HepG2 (cell line): ENCODE results near the gene RBM15B. TPM values are rescaled to one million over a fixed set of nuclear protein-coding genes. Genes with fewer than 3 reads are reported as not detected.

Experiments used
- ATAC-seq: fragments of 200-7000 bp; cut with Tn5 transposase; 3 replicates; pipeline ENCODE4 v1.9.1; 2020; ENCODE audit warnings: mild to moderate bottlenecking, moderate library complexity
- BruUV-seq: library from RNA; stranded (reverse); fragments of 400-500 nt; replicated peaks from 2 replicates; lab custom pipeline; 2021; lab: Mats Ljungman, UMichigan
- CTCF ChIA-PET: fragments of 300-600 bp; formaldehyde crosslinking; extraction: SDS; loops from one replicate; lab custom pipeline; 2021; ENCODE audit warnings: low total read pairs, inconsistent platforms, low intra/inter-chr PET ratio; lab: Yijun Ruan, JAX
- POLR2A ChIA-PET: fragments of 350-600 bp; sonication (Branson Sonifier 250); formaldehyde crosslinking; loops from one replicate; lab custom pipeline; 2020; ENCODE audit warnings: antibody characterized with exemption, inconsistent platforms; lab: Yijun Ruan, JAX
- DNase-seq: peaks from one replicate; pipeline ENCODE4 v3.0.0-alpha.2; 2015; ENCODE audit warnings: low spot score
- FAIRE-seq: peaks from 3 replicates; lab custom pipeline; 2011; peaks lifted over from hg19 to GRCh38; lab: Jason Lieb, UNC
- H2AFZ ChIP-seq: one replicate; pipeline ENCODE4 v1.6.1; 2011; ENCODE audit warnings: low read length, inconsistent platforms
- H3K27ac ChIP-seq: fragments of 300-600 bp; 3 replicates; pipeline ENCODE4 v1.8.0; 2011; ENCODE audit warnings: mixed run types, mild to moderate bottlenecking, mixed read lengths, low read length, inconsistent platforms; ENCODE audit not compliant: insufficient read depth; ENCODE audit errors: extremely low read length
- H3K27me3 ChIP-seq, 2 experiments: fragments of 200-600 bp in 1 of 2; 2 replicates in 1 of 2; 3 replicates in 1 of 2; pipeline versions ENCODE4 v1.6.0 to v1.8.0; 2011; ENCODE audit warnings: low read length in 2 of 2, mild to moderate bottlenecking in 2 of 2, moderate library complexity in 2 of 2, inconsistent platforms in 1 of 2; ENCODE audit not compliant: insufficient read depth in 2 of 2, control insufficient read depth in 1 of 2
- H3K36me3 ChIP-seq, 2 experiments: fragments of 200-600 bp in 1 of 2; replicated peaks in 1 of 2; 2 replicates in 1 of 2; 3 replicates in 1 of 2; pipeline versions ENCODE4 v1.5.1 to v1.8.0; 2011; ENCODE audit warnings: low read length in 2 of 2, inconsistent platforms in 1 of 2; ENCODE audit not compliant: insufficient read depth in 2 of 2, control insufficient read depth in 1 of 2
- H3K4me1 ChIP-seq: 2 replicates; pipeline ENCODE4 v1.5.1; 2012; ENCODE audit warnings: low read length, inconsistent platforms; ENCODE audit not compliant: insufficient read depth
- H3K4me2 ChIP-seq: 2 replicates; pipeline ENCODE4 v1.6.0; 2011; ENCODE audit warnings: low read depth, low read length, inconsistent platforms
- H3K4me3 ChIP-seq, 3 experiments: fragments of 200-600 bp in 1 of 3; sonication (generic), shearing (Covaris generic) in 1 of 3; replicated peaks in 1 of 3; 2 replicates each; pipeline ENCODE4 v1.5.1; 2011 to 2016; ENCODE audit warnings: low read length in 3 of 3, inconsistent platforms in 2 of 3, low read depth in 2 of 3, mild to moderate bottlenecking in 2 of 3, control low read depth in 1 of 3, mixed read lengths in 1 of 3; ENCODE audit not compliant: insufficient read depth in 1 of 3
- H3K79me2 ChIP-seq: one replicate; pipeline ENCODE4 v1.6.1; 2011; ENCODE audit warnings: low read length, inconsistent platforms; ENCODE audit not compliant: insufficient read depth
- H3K9ac ChIP-seq: 2 replicates; pipeline ENCODE4 v1.6.0; 2011; ENCODE audit warnings: mild to moderate bottlenecking, low read depth, low read length, inconsistent platforms; ENCODE audit not compliant: insufficient read depth
- H3K9me3 ChIP-seq: 2 replicates; pipeline ENCODE4 v1.5.1; 2012; ENCODE audit warnings: mild to moderate bottlenecking, low read length
- H4K20me1 ChIP-seq: 2 replicates; pipeline ENCODE4 v1.6.0; 2011; ENCODE audit warnings: inconsistent platforms, mild to moderate bottlenecking, low read length, moderate library complexity; ENCODE audit not compliant: insufficient read depth
- CBX1 ChIP-seq: IDR thresholded peaks from one replicate; pipeline ENCODE4 v1.6.1; 2016; ENCODE audit warnings: antibody characterized with exemption, low read depth
- NCOA2 ChIP-seq: sonication (generic); formaldehyde crosslinking; IDR thresholded peaks from 2 replicates; pipeline ENCODE4 v1.8.0; 2022; ENCODE audit warnings: inconsistent platforms
- NPAS2 ChIP-seq: sonication (generic); formaldehyde crosslinking; IDR thresholded peaks from 2 replicates; pipeline ENCODE4 v1.8.0; 2022; ENCODE audit warnings: mild to moderate bottlenecking, missing genetic modification reagents, borderline replicate concordance
- YEATS2 ChIP-seq: sonication (generic); formaldehyde crosslinking; IDR thresholded peaks from 2 replicates; pipeline ENCODE4 v1.4.0; 2020; ENCODE audit warnings: missing genetic modification reagents, borderline replicate concordance
- ZFP41 ChIP-seq: sonication (generic); formaldehyde crosslinking; IDR thresholded peaks from 2 replicates; pipeline ENCODE4 v1.4.0; 2020; ENCODE audit warnings: mild to moderate bottlenecking, missing genetic modification reagents, borderline replicate concordance
- WGBS: methylation state at CpG from one replicate; pipeline ENCODE4 v1.1.6; 2017; ENCODE audit warnings: low lambda C conversion rate; 5-methylcytosine and 5-hydroxymethylcytosine counted together
- in situ Hi-C: cut with HindIII; loops from 2 replicates; pipeline ENCODE4 v1.10.0; 2017; ENCODE audit warnings: low pct_unique_long_range_greater_than_20kb; ENCODE audit not compliant: extremely low pct_ligation_motif_present
- intact Hi-C: fragments of 100-400 bp; cut with micrococcal nuclease; formaldehyde crosslinking; loops from one replicate; pipeline ENCODE4 v1.10.0; 2022; ENCODE audit not compliant: unreplicated experiment
- polyA plus RNA-seq, 8 experiments: library from polyadenylated mRNA; depleted of rRNA in 3 of 8; stranded (reverse) in 7 of 8; unstranded in 1 of 8; fragments of >200 nt; fragmentation: Illumina TruSeq in 4 of 8; extraction: Trizol in 4 of 8; gene quantifications; 2 replicates each; pipeline versions ENCODE4 v1.2.1 to v1.2.3, GENCODE V29; 2011 to 2016; ENCODE audit warnings: low read depth in 4 of 8, missing spikeins in 1 of 8, mixed read lengths in 1 of 8; ENCODE audit not compliant: insufficient read depth in 1 of 8
- total RNA-seq, 5 experiments: library from RNA; depleted of rRNA; stranded (reverse); fragments of >200 nt; fragmentation: Illumina TruSeq; extraction: Trizol; gene quantifications; 2 replicates each; pipeline ENCODE4 v1.2.3, GENCODE V29; 2016; ENCODE audit warnings: low read depth in 1 of 5
- TF ChIP-seq, protein P1 (sequence below): sonication (generic); formaldehyde crosslinking; IDR thresholded peaks from 2 replicates; pipeline ENCODE4 v1.8.0; 2023; ENCODE audit warnings: mild to moderate bottlenecking, missing genetic modification reagents
- TF ChIP-seq, protein P2 (sequence below): sonication (generic); formaldehyde crosslinking; conservative IDR thresholded peaks from 2 replicates; pipeline ENCODE4 v1.8.1; 2023; ENCODE audit warnings: missing genetic modification reagents

Gene RBM15B
- total and polyA plus RNA-seq, 2 of the 13 experiments (the other 11 are each of a cell fraction or from before 2014, with no cell fraction given) = 8.2 to 19.3 TPM

DNA sequence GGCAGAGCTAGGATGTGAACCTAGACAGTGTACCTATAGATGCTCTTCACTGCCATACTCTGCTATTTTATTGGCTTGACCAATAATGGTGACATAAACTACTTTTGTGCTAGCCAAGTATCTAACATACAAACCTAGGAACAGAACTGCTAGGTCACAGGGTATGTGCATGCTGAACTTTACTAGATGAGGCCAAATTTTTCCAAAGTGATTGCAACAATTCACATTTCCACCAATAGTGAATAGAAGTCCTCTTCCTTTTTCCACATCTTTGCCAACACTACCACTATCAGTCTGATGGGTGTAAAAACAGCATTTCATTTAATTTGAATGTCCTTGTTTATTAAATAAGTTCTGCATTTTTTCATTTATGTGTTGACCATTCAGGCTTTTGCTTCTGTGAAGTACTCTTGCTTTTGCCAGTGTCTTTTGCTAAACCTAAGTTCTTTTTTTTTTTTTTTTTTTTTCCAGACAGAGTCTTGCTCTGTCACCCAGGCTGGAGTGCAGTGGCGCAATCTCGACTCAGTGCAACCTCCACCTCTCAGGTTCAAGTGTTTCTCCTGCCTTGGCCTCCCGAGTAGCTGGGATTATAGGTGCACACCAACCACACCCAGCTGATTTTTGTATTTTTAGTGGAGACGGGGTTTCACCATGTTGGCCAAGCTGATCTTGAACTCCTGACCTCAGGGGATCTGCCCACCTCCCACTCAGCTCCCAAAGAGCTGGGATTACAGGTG is 54.6 kb downstream of the RBM15B start:
- H3K79me2 ChIP-seq = peaks cover 11% of the 10 kb centered on the region
- intact Hi-C loops = no loop called here
- BruUV-seq = no TSS peak

More for the DNA sequence above, 54.6 kb downstream of the RBM15B start:
- DNase-seq (no peak), FAIRE-seq (no peak), ATAC-seq (no peak)
- in situ Hi-C loops = no loop called here
- no peaks in the 10 kb centered on the region for H3K27me3 ChIP-seq
- no peak overlapping the region for H3K9ac ChIP-seq
- ChIA-PET POLR2A (no interaction called here), CTCF (no interaction called here)
- 0 out of 2 replicates have a peak, but pooled peaks cover 3% of the 10 kb centered on the region for H4K20me1 ChIP-seq
- TF ChIP-seq YEATS2 (CRISPR knock-in tag) (no peak), NCOA2 (CRISPR knock-in tag) (no peak), ZFP41 (CRISPR knock-in tag) (no peak), NPAS2 (no peak), CBX1 (no peak)
- TF ChIP-seq, protein P1, sequence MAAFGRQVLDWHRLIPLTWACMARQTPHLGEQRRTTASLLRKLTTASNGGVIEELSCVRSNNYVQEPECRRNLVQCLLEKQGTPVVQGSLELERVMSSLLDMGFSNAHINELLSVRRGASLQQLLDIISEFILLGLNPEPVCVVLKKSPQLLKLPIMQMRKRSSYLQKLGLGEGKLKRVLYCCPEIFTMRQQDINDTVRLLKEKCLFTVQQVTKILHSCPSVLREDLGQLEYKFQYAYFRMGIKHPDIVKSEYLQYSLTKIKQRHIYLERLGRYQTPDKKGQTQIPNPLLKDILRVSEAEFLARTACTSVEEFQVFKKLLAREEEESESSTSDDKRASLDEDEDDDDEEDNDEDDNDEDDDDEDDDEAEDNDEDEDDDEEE (CRISPR knock-in tag) = no peak
- TF ChIP-seq, protein P2, sequence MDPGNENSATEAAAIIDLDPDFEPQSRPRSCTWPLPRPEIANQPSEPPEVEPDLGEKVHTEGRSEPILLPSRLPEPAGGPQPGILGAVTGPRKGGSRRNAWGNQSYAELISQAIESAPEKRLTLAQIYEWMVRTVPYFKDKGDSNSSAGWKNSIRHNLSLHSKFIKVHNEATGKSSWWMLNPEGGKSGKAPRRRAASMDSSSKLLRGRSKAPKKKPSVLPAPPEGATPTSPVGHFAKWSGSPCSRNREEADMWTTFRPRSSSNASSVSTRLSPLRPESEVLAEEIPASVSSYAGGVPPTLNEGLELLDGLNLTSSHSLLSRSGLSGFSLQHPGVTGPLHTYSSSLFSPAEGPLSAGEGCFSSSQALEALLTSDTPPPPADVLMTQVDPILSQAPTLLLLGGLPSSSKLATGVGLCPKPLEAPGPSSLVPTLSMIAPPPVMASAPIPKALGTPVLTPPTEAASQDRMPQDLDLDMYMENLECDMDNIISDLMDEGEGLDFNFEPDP = no peak
- peaks cover 3 to 23% of the 10 kb centered on the region in 2 experiments; a peak in 4 of 5 replicates for H3K36me3 ChIP-seq
- H3K4me2 ChIP-seq = no peak overlapping the region
- 91% methylated on average over 4 of the region's 4 CpGs for WGBS
- no peaks in the 10 kb centered on the region for H3K9me3 ChIP-seq
- H3K4me1 ChIP-seq = peaks cover 21% of the 10 kb centered on the region
- H3K4me3 ChIP-seq = no peak overlapping the region
- no peak overlapping the region for H2AFZ ChIP-seq
- H3K27ac ChIP-seq = no peak overlapping the region

Other genes starting within 250 kb of the RBM15B start
- gene MANF, start 6.0 kb upstream of the RBM15B start, total RNA-seq (2016; rRNA removed; fragmentation: Illumina TruSeq; extraction: Trizol) = 111 and 269 TPM in 2 replicates
- gene MANF, start 6.0 kb upstream of the RBM15B start, polyA plus RNA-seq (2011; rRNA removed) = 47.6 and 55.4 TPM in 2 replicates
- gene DCAF1, start 108.7 kb downstream of the RBM15B start, total RNA-seq (2016; rRNA removed; fragmentation: Illumina TruSeq; extraction: Trizol) = 14.3 and 23.3 TPM in 2 replicates
- gene DCAF1, start 108.7 kb downstream of the RBM15B start, polyA plus RNA-seq (2011; rRNA removed) = 7.5 and 7.7 TPM in 2 replicates
- 14.4 and 14.8 TPM in 2 replicates for gene RAD54L2, start 147.4 kb downstream of the RBM15B start, total RNA-seq (2016; rRNA removed; fragmentation: Illumina TruSeq; extraction: Trizol)
- gene RAD54L2, start 147.4 kb downstream of the RBM15B start, polyA plus RNA-seq (2011; rRNA removed) = 4.9 and 5.5 TPM in 2 replicates